Activated CD4-positive, CD25-positive, alpha-beta regulatory T cell treated with anti-CD3 and anti-CD28 coated beads, Interleukin-2, amount 50 U/mL, for 24 hours (primary cell): ENCODE data around the gene GORASP1.
A peak's percentile ranks its signal among the peaks of the same experiment; 100 is the strongest.

Experiments used
- ATAC-seq, 2 donors: fragments of 150-1000 bp; cut with Tn5 transposase; one replicate each; pipeline ENCODE4 v1.10.0; 2021; ENCODE audit warnings: mild to moderate bottlenecking in 1 of 2, moderate library complexity in 1 of 2

The GORASP1 gene

GRCh38 chr3:39101022-39101689 is 6.3 kb downstream of the GORASP1 start:
- peak; percentile 66 to 69 for ATAC-seq

DNA sequence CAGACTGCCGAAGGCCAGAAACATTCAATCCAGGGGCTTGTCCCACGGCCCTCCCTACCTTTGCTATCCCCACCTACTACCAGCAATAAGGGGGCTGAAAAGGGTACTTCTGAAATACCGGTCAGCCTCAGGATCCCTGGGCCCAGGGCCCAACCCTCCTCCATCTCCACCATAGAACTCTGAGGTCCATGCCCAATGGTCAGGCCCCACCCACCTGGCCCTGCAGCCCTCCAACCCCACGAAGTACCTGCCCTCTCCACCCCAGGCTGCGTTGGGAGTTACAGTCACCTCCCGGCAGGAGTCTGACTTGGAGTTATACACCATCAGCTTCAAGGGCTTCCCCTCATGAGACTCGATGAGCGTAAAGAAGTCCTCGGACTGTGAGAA is 6.9 kb downstream of the GORASP1 start:
- ATAC-seq = no peak

GRCh38 chr3:39099738-39100499 is 7.5 kb downstream of the GORASP1 start:
- no peak for ATAC-seq

DNA sequence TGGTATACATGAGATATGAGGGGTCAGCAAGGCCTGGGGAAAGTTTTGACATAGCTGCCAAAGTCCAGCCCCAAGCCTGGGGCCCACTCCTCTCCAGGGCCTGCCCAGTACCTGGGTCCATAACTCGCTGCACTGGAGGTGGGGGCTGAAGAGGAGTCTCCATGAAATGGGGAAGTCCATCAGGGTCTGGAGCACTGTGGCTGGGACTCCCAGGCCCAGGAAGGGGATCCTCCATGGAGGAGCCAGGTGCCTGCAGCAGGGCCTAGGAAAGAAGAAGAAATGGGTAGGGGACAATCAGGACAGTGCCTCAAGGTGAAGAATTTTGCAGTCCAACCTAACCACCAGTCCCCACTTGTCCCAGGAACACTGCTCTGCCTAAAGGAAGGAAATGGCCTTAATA is 8.2 kb downstream of the GORASP1 start:
- ATAC-seq = no peak

DNA sequence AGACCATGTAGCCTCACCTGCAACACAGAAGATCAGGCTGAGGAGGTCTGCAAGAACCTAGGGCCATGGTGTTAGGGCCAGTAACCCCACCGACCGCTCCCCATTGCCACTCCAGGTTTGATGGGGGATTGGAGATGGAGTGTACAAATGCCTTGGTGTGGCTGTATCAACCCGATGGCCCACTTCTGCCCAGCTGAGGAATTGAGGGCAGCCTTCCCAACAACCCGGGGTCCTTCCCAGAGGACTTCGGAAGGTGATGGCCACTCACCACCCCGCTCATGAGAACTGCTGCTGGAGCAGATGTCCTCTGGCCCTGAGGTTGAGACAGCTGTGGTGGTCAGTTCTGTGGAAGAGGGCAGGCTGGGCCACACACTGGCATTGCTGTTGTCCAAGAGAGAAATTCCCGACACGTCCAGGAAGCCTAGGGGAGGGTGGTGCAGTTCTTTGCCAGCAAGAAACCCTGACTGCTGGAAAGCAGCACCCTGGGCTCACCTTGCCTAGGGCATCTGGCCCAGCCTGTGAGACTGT is 8.9 kb downstream of the GORASP1 start:
- no peak for ATAC-seq

DNA sequence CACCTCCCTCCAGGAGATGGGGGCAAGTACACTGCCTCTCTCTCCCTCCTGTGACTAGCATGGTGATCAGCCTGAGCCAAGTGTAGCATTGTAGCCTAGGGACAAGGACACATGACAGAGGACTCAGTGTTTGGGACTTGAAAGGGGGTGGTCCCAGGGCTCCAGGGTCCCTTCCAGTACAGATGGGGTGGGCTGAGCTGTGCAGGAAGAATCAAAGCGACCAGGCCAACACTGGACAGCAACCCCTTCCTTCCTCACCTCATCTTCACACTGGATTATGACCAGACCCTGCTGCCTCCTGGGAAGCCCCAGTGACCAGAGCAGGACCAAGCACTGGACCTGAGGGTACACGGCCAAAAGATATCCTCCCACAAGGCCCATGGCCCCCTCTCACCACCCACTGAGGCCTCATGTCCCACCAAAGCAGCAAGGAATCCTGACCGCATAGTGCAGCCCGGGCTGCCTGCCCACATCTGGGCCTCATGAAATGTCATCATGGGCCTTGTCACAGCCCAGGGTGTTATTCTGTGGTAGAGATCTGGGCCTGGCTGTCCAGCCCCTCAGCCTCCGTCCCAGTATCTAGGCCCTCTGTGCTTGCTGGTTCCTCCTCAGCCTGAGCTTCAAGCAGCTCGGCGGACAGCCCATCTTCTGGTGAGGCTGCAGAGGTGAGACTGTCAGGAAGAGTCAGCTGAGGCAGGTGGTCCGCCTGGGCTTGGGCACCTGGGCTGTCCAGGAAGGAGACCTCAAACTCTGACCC is 9.5 kb downstream of the GORASP1 start:
- no peak for ATAC-seq

GRCh38 chr3:39096775-39097174 is 10.7 kb downstream of the GORASP1 start:
- ATAC-seq = no peak

GRCh38 chr3:39095778-39096177 is 11.6 kb downstream of the GORASP1 start:
- no peak for ATAC-seq

DNA sequence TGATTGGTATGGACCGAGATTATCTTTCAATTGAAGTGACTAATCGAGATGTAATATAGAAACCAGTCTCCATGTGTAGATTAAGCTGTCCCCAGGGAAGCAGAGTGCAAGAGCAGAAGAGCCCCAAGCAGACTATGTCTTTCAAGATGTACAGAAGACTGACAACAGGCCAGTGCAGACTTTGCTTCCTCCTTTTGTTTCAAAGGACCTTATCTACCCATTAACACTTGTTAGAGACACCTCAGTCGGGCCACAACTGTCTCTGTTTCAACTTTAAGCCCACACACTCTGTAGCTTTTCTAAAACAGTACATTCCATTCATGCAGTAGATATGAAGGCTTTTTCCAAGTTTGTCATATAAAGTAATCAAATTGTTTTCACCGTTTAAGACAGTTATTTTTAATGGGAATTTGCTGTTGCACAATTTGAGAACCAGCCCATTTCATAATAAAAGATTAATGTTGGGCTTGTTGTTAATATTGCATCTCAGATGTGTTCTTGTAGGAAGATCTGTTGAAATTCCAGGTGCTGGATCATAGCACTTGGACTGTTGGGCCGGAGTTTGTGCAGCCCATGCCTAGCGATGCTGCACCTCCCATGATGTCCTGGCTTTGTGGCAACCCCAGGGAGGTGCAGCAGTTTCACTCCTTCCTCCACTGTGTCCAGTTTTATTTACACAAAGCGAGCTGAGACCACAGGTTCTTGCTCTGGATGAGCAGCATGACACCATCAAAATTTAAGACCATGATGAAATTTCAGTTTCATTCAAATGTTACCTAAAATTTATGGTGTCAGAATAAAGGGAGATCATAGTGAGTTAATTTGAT is 12.4 kb downstream of the GORASP1 start:
- no peak for ATAC-seq

GRCh38 chr3:39090922-39091321 is 16.5 kb downstream of the GORASP1 start:
- no peak for ATAC-seq

DNA sequence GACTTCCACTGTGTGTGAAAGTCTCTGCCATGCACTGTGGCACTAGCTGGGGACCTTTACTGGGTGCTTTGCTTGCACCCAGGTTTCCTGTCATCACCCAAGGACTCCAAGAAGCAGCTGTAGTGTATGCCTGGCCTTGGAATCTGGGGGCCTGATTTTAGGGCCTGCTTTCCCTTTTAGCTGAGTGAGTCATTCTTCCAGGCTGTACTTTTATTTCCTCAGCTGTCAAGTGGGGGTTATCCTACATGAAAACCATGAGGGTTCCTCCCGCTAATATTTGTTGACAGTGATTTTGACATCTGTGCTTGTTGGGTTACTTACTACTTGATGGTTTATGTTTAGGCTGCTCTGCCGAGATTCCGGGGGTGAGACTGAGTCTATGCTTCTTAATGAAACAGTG is 18.5 kb downstream of the GORASP1 start:
- ATAC-seq = no peak

GRCh38 chr3:39088456-39088855 is 19.0 kb downstream of the GORASP1 start:
- ATAC-seq = no peak

DNA sequence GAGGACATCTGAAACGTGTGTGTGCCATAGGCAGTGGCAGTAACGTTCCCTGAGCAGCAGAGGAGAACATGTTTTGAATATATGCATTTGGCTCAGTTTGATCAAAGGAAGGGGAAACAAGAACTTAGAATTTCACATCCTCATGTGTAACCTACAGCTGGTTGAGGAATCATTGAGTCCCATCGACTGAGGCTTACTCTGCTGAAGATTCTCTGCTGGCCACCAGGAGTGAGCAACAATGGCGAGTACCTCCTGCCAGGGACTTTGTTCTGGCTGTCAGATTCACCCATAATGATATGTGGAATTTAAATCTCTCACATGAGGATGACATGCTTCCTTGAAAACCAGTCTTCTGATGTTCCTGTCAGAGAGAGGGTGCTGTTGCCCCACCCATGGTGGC is 21.3 kb downstream of the GORASP1 start:
- ATAC-seq = no peak

- peak in 1 of 2 donors; percentile 33 for ATAC-seq
Measured at GRCh38 chr3:39082666-39083313, 24.6 kb downstream of the GORASP1 start.

DNA sequence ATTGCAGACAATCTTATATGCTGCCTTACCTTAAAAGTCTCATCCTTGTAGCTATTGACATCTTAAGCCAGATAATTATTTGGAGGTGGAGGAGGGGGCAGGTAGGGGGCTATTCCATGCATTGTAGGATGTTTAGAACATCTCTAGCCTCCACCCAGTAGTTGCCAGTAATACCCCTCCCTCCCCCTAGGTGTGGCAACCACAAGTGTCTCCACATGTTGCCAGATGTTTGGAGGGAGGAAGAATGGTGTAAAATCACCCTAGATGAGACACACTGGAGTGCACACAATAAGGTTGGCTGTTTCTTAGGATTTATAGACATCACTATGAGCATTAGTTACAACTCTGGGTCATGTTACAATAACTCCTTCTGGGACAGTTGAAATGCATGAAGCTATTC is 27.4 kb downstream of the GORASP1 start:
- ATAC-seq = no peak

- no peak for ATAC-seq
Measured at GRCh38 chr3:39079530-39079929, 27.9 kb downstream of the GORASP1 start.

GRCh38 chr3:39075910-39076309 is 31.5 kb downstream of the GORASP1 start:
- no peak for ATAC-seq

- ATAC-seq = no peak
Measured at GRCh38 chr3:39068556-39068955, 38.9 kb downstream of the GORASP1 start.

DNA sequence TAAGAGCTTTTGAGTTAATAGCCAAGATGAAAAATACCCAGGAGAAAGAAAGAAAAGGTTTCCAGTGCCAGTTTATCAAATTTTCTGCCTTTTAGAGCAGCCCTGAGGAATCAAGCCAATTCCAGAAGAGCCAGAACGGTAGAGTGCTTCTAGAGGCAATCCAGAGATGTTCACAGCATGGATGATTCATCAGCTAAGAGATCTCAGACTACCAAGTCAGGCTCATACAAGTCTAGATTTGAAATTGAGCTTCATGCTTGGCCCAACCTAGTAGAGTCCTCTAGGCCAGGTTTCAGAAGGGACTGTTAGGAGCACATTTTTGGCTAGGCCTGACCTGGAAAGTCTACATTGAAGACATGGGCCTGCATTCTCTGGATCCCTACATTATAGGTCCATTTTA is 40.1 kb downstream of the GORASP1 start:
- ATAC-seq = no peak

- peak; percentile 51 to 73 for ATAC-seq
Measured at GRCh38 chr3:39065197-39065596, 42.2 kb downstream of the GORASP1 start.

GRCh38 chr3:39064646-39065045 is 42.8 kb downstream of the GORASP1 start:
- ATAC-seq = no peak

- ATAC-seq = no peak
Measured at GRCh38 chr3:39063143-39063542, 44.3 kb downstream of the GORASP1 start.
